Stomach (tissue), 4 donors: ENCODE data around the gene SUPT3H.

ENCODE experiments used
- POLR2AphosphoS5 ChIP-seq, 3 donors: sonication (generic); formaldehyde crosslinking; IDR thresholded peaks; one replicate each; pipeline ENCODE4 v1.6.1; 2016; ENCODE audit warnings: antibody characterized with exemption in 3 of 3
- TF ChIP-seq, protein P1 (sequence below), 7 experiments: fragments of 450-650 bp in 4 of 7; fragments of 200-600 bp in 3 of 7; sonication (generic) in 3 of 7; IDR thresholded peaks; one replicate each; pipeline ENCODE4 v1.5.1; 2016 to 2019; ENCODE audit warnings: antibody characterized with exemption in 7 of 7, control low read depth in 2 of 7, mild to moderate bottlenecking in 1 of 7

DNA sequence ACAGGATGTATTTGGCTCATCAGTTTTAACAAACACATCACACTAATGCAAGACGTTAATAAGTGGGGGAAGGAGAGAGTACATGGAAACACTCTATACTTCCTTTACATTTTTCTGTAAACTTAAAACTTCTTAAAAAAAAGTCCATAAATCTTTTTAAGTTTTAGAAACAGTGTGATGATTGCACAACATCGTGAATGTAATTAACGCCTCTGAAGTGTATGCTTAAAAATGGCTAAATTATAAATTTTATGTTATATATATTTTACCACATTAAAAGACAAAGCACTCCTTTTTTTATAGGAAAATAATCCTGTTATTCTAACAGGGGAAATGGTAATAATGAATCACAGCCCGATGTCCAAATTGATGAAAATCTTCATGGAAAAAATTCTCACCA, 193.7 kb downstream of the SUPT3H start:
- TF ChIP-seq, protein P1, sequence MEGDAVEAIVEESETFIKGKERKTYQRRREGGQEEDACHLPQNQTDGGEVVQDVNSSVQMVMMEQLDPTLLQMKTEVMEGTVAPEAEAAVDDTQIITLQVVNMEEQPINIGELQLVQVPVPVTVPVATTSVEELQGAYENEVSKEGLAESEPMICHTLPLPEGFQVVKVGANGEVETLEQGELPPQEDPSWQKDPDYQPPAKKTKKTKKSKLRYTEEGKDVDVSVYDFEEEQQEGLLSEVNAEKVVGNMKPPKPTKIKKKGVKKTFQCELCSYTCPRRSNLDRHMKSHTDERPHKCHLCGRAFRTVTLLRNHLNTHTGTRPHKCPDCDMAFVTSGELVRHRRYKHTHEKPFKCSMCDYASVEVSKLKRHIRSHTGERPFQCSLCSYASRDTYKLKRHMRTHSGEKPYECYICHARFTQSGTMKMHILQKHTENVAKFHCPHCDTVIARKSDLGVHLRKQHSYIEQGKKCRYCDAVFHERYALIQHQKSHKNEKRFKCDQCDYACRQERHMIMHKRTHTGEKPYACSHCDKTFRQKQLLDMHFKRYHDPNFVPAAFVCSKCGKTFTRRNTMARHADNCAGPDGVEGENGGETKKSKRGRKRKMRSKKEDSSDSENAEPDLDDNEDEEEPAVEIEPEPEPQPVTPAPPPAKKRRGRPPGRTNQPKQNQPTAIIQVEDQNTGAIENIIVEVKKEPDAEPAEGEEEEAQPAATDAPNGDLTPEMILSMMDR (IDR thresholded peaks at IDR 0.05): no peak
- TF ChIP-seq POLR2AphosphoS5 (IDR thresholded peaks at IDR 0.05): no peak
